AG09319 (cell line): ENCODE results near the gene FAM111B.

Source experiments
- DNase-seq: peaks from one replicate; pipeline ENCODE4 v3.0.0-alpha.2; 2010; ENCODE audit warnings: low read depth; ENCODE audit errors: extremely low read depth
- CTCF ChIP-seq: IDR thresholded peaks from 2 replicates; pipeline ENCODE4 v1.5.1; 2011; ENCODE audit warnings: low read depth, mild to moderate bottlenecking, inconsistent platforms, low read length, moderate library complexity

Gene FAM111B

GRCh38 chr11:59157433-59157832 is 50.4 kb downstream of the FAM111B start:
- no peak for DNase-seq
- no peak for TF ChIP-seq CTCF

- DNase-seq: peak; percentile 56
- peak; percentile 80 for TF ChIP-seq CTCF
Measured at GRCh38 chr11:59158206-59159068, 51.4 kb downstream of the FAM111B start.

- no peak for DNase-seq
- no peak for TF ChIP-seq CTCF
Measured at GRCh38 chr11:59164028-59164427, 57.0 kb downstream of the FAM111B start.

- peak; percentile 72 for DNase-seq
- peak; percentile 74 for TF ChIP-seq CTCF
Measured at GRCh38 chr11:59171508-59172322, 64.7 kb downstream of the FAM111B start, which contains the start of gene DTX4. DTX4 (plus strand) TSS chr11:59172132; CDS start chr11:59172596, 464 bp downstream.

GRCh38 chr11:59172345-59173079 is 65.5 kb downstream of the FAM111B start:
- TF ChIP-seq CTCF: no peak
- DNase-seq: no peak

DNA sequence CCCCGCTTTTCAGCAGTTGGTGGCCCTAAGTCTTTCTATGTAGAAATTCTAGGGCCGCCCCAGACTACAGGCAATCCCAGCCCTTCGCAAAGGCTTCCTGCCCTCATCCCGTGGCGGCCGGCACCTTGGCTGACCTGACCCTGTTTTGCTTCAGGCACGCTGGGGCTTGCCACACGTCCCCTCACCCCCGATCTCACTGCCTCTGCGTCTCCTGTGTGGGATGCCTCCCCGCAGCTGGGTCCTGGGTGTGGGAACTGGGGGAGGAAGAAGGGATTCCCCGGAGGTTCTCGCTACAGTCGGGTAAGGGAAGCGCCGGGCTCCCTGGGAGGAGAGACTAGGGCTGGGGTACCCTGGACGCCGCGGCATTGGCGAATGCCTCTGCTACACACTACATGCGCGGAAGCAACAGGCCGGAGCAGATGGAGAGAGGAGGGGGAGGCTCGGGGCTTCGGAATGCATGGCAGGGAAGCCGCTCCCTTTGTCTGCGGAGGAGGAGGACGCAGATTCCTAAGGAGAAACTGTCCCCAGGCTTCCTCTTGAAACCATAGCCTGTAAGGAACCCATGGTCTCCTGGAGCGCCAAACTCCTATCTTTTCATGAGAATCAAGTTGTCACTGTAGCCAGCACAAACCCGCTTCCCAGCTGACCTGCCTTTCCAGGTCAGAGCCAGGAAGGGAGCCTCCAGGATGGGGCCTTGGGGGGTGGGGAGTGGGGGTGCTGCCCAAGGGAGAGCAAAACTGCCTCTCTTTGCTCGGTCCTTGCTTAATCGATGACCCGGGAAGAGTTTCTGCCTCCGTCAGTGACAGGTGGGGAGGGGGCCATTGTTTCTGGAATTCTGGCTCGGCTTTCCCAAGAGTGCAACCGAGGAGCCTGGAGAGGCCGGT is 66.3 kb downstream of the FAM111B start:
- TF ChIP-seq CTCF: no peak
- DNase-seq: no peak
